IMR-90 (cell line): ENCODE measurements around the gene KRTAP4-9. TPM values are rescaled to one million over a fixed set of nuclear protein-coding genes. Genes with fewer than 3 reads are reported as not detected.
"Not testable (repeated sequence)": the region's sequence is repeated elsewhere in the genome, so short reads cannot be mapped to it uniquely, and the experiment has no call there.

ENCODE experiments used
- ATAC-seq: fragments of 200-7000 bp; cut with Tn5 transposase; 2 replicates; pipeline ENCODE4 v1.9.1; 2020; ENCODE audit warnings: low read depth, mild to moderate bottlenecking, moderate library complexity
- BruUV-seq: library from RNA; stranded (reverse); fragments of 400-500 nt; replicated peaks from 2 replicates; lab custom pipeline; 2021; lab: Mats Ljungman, UMichigan
- CTCF ChIA-PET: fragments of 300-600 bp; formaldehyde crosslinking; extraction: SDS; loops from one replicate; lab custom pipeline; 2021; ENCODE audit warnings: antibody characterized with exemption; lab: Yijun Ruan, JAX
- POLR2A ChIA-PET: fragments of 300-600 bp; sonication (Branson Sonifier 250); formaldehyde crosslinking; loops from one replicate; lab custom pipeline; 2022; ENCODE audit warnings: antibody characterized with exemption; ENCODE audit not compliant: unreplicated experiment; lab: Charles Lee
- DNase-seq: peaks from one replicate; pipeline ENCODE4 v3.0.0; 2013
- H2AFZ ChIP-seq: replicated peaks from 2 replicates; pipeline ENCODE3; 2013; ENCODE audit warnings: low read length, mild to moderate bottlenecking; ENCODE audit not compliant: poor library complexity
- H2AK5ac ChIP-seq: 2 replicates; pipeline ENCODE4 v1.6.1; 2013; ENCODE audit warnings: low read depth, low read length, inconsistent platforms
- H2AK9ac ChIP-seq: replicated peaks from 2 replicates; pipeline ENCODE3; 2013; ENCODE audit warnings: mild to moderate bottlenecking, low read depth, low read length, moderate library complexity; ENCODE audit not compliant: poor library complexity
- H2BK120ac ChIP-seq: 2 replicates; pipeline ENCODE4 v1.6.1; 2013; ENCODE audit warnings: low read depth, low read length, inconsistent platforms
- H2BK15ac ChIP-seq: 3 replicates; pipeline ENCODE4 v1.6.1; 2013; ENCODE audit warnings: low read depth, low read length, inconsistent platforms
- H2BK20ac ChIP-seq: 2 replicates; pipeline ENCODE4 v1.6.1; 2013; ENCODE audit warnings: low read depth, mild to moderate bottlenecking, inconsistent platforms, low read length, moderate library complexity
- H2BK5ac ChIP-seq: 2 replicates; pipeline ENCODE4 v1.6.1; 2013; ENCODE audit warnings: mild to moderate bottlenecking, low read depth, low read length, inconsistent platforms; ENCODE audit not compliant: poor library complexity, severe bottlenecking
- H3K14ac ChIP-seq: replicated peaks from 2 replicates; pipeline ENCODE4 v1.6.1; 2013; ENCODE audit warnings: low read depth, low read length, inconsistent platforms
- H3K18ac ChIP-seq: 2 replicates; pipeline ENCODE4 v1.6.1; 2013; ENCODE audit warnings: low read depth, low read length, control low read depth
- H3K23ac ChIP-seq: 2 replicates; pipeline ENCODE4 v1.6.1; 2013; ENCODE audit warnings: low read depth, low read length, inconsistent platforms
- H3K27ac ChIP-seq: 2 replicates; pipeline ENCODE4 v1.5.1; 2013; ENCODE audit warnings: mild to moderate bottlenecking, control low read depth, low read length; ENCODE audit not compliant: insufficient read depth
- H3K27me3 ChIP-seq: 2 replicates; pipeline ENCODE4 v1.6.1; 2013; ENCODE audit warnings: low read length; ENCODE audit not compliant: control insufficient read depth, insufficient read depth
- H3K36me3 ChIP-seq: 2 replicates; pipeline ENCODE4 v1.6.1; 2013; ENCODE audit warnings: low read length, mixed read lengths; ENCODE audit not compliant: control insufficient read depth, insufficient read depth
- H3K4ac ChIP-seq: 2 replicates; pipeline ENCODE4 v1.6.1; 2013; ENCODE audit warnings: low read depth, low read length, inconsistent platforms
- H3K4me1 ChIP-seq: 2 replicates; pipeline ENCODE4 v1.6.1; 2013; ENCODE audit warnings: low read length, mixed read lengths; ENCODE audit not compliant: control insufficient read depth, insufficient read depth
- H3K4me2 ChIP-seq: 2 replicates; pipeline ENCODE4 v1.6.1; 2013; ENCODE audit warnings: low read depth, mild to moderate bottlenecking, control low read depth, low read length, moderate library complexity
- H3K4me3 ChIP-seq: 2 replicates; pipeline ENCODE4 v1.5.1; 2013; ENCODE audit warnings: low read depth, mild to moderate bottlenecking, control low read depth, low read length, moderate library complexity; ENCODE audit not compliant: insufficient read depth
- H3K56ac ChIP-seq: 2 replicates; pipeline ENCODE4 v1.6.1; 2013; ENCODE audit warnings: low read length, inconsistent platforms; ENCODE audit not compliant: insufficient read depth; ENCODE audit errors: extremely low read depth
- H3K79me1 ChIP-seq, 2 experiments: 2 replicates each; pipeline ENCODE4 v1.6.1; 2013; ENCODE audit warnings: low read length in 2 of 2, inconsistent platforms in 1 of 2, low read depth in 1 of 2
- H3K9ac ChIP-seq: 2 replicates; pipeline ENCODE4 v1.6.1; 2013; ENCODE audit warnings: low read depth, low read length, control low read depth
- H3K9me1 ChIP-seq: 2 replicates; pipeline ENCODE4 v1.6.1; 2013; ENCODE audit warnings: low read length, inconsistent platforms; ENCODE audit not compliant: insufficient read depth
- H3K9me3 ChIP-seq: 2 replicates; pipeline ENCODE4 v1.6.1; 2013; ENCODE audit warnings: low read length; ENCODE audit not compliant: control insufficient read depth, insufficient read depth
- H4K20me1 ChIP-seq: 2 replicates; pipeline ENCODE4 v1.6.1; 2013; ENCODE audit warnings: low read length, inconsistent platforms; ENCODE audit not compliant: insufficient read depth
- H4K5ac ChIP-seq: 2 replicates; pipeline ENCODE4 v1.6.1; 2013; ENCODE audit warnings: mild to moderate bottlenecking, low read depth, low read length, control low read depth
- H4K8ac ChIP-seq, 2 experiments: 2 replicates each; pipeline ENCODE4 v1.6.1; 2013; ENCODE audit warnings: low read depth in 2 of 2, low read length in 2 of 2, control low read depth in 1 of 2, inconsistent platforms in 1 of 2
- H4K91ac ChIP-seq: 2 replicates; pipeline ENCODE4 v1.6.1; 2013; ENCODE audit warnings: low read depth, low read length, inconsistent platforms; ENCODE audit not compliant: insufficient read depth
- BHLHE40 ChIP-seq: fragments of 150-350 bp; IDR thresholded peaks from 2 replicates; pipeline ENCODE4 v1.6.1; 2016; ENCODE audit warnings: mild to moderate bottlenecking, low read depth, low read length
- WGBS, 2 experiments: methylation state at CpG; one replicate each; pipeline versions ENCODE4 v1.1.5 to v1.1.7; 2013; ENCODE audit warnings: missing lambda C conversion rate in 2 of 2; ENCODE audit not compliant: insufficient read length in 1 of 2; ENCODE audit errors: extremely low coverage in 2 of 2; 5-methylcytosine and 5-hydroxymethylcytosine counted together
- dilution Hi-C: fragments of 300-500 bp; cut with HindIII; formaldehyde crosslinking; loops from one replicate; pipeline ENCODE4 v1.14.3; 2018; ENCODE audit warnings: low sequenced_read_pairs; ENCODE audit not compliant: unreplicated experiment
- in situ Hi-C: fragments of 300-500 bp; cut with MboI; formaldehyde crosslinking; loops from 3 replicates; pipeline ENCODE4 v1.14.3; 2019; ENCODE audit warnings: low sequenced_read_pairs, inconsistent platforms, mixed read lengths
- intact Hi-C: fragments of 100-400 bp; cut with micrococcal nuclease; formaldehyde crosslinking; loops from 2 replicates; pipeline ENCODE4 v1.10.0; 2022
- polyA plus RNA-seq, 3 experiments: library from polyadenylated mRNA; depleted of rRNA; stranded (reverse); fragments of >200 nt; gene quantifications; 2 replicates each; pipeline ENCODE4 v1.2.3, GENCODE V29; 2012; ENCODE audit warnings: low replicate concordance in 1 of 3
- total RNA-seq: library from RNA; depleted of rRNA; stranded (reverse); fragments of >200 nt; gene quantifications from 2 replicates; pipeline ENCODE4 v1.2.3, GENCODE V29; 2012

Gene KRTAP4-9
- total and polyA plus RNA-seq, 2 of the 4 experiments (the other 2 are of a cell fraction), result 0.24 TPM; not detected in 1

GRCh38 chr17:41107941-41108450 lies 2.8 kb downstream of the KRTAP4-9 start:
- Histone ChIP-seq H4K8ac (peak overlapping the region; percentile 50 to 53), H3K9ac (no peak overlapping the region), H4K91ac (peak overlapping the region; percentile 53; the same call in 1 of the 2 replicates), H3K9me3 (no peaks in the 10 kb centered on the region), H3K56ac (no peak overlapping the region), H3K4me2 (no peak overlapping the region), H3K4ac (peak overlapping the region; percentile 61), H2BK15ac (peak overlapping the region; percentile 49; the same call in 1 of the 3 replicates), H2BK20ac (peak overlapping the region; percentile 64), H3K23ac (peak overlapping the region; percentile 69; the same call in 1 of the 2 replicates), H3K14ac (peak overlapping the region; percentile 57), H3K27ac (no peak overlapping the region), H3K4me3 (no peak overlapping the region; the same call in 1 of the 2 replicates), H2BK120ac (peak overlapping the region; percentile 68), H2BK5ac (no peak overlapping the region), H3K9me1 (no peaks in the 10 kb centered on the region; the same call in 1 of the 2 replicates), H2AK9ac (no peak overlapping the region), H3K18ac (peak overlapping the region; percentile 87; the same call in 1 of the 2 replicates), H2AK5ac (peak overlapping the region; percentile 20; the same call in 1 of the 2 replicates), H4K20me1 (no peaks in the 10 kb centered on the region), H3K36me3 (no peaks in the 10 kb centered on the region), H3K4me1 (0 out of 2 replicates have a peak, but pooled peaks cover 2% of the 10 kb centered on the region), H3K27me3 (no peaks in the 10 kb centered on the region), H3K79me1 (no peaks in the 10 kb centered on the region), H2AFZ (no peak overlapping the region), H4K5ac (no peak overlapping the region; the same call in 1 of the 2 replicates)
- in situ Hi-C loops (no loop called here), intact Hi-C loops (no loop called here), dilution Hi-C loops (no loop called here)
- TF ChIP-seq BHLHE40, result no peak
- ChIA-PET CTCF (no interaction called here), POLR2A (interaction anchor here (1.1 kb wide), 1 partner anchor 28 kb away, joined by 3 read pairs; no protein-coding TSS in a partner anchor)
- BruUV-seq, result no TSS peak
- ATAC-seq (no peak), DNase-seq (peak; percentile 29)
- no CpG with 5 or more reads among the region's 1 CpG for WGBS, 2 experiments

GRCh38 chr17:41108728-41109386 lies 3.7 kb downstream of the KRTAP4-9 start:
- dilution Hi-C loops, result not testable (repeated sequence)

More at GRCh38 chr17:41108728-41109386, 3.7 kb downstream of the KRTAP4-9 start:
- H4K5ac ChIP-seq, H3K79me1 ChIP-seq, H3K27ac ChIP-seq, H3K4me2 ChIP-seq, H4K91ac ChIP-seq, H3K36me3 ChIP-seq, H3K9me1 ChIP-seq, CTCF ChIA-PET, H3K4me1 ChIP-seq, H3K18ac ChIP-seq, H4K20me1 ChIP-seq, H2BK5ac ChIP-seq, H2AK5ac ChIP-seq, H3K23ac ChIP-seq, ATAC-seq, H3K56ac ChIP-seq, H3K9ac ChIP-seq, H3K9me3 ChIP-seq, BruUV-seq, H2AFZ ChIP-seq, in situ Hi-C loops, H3K4ac ChIP-seq, intact Hi-C loops, POLR2A ChIA-PET, H3K14ac ChIP-seq, H2AK9ac ChIP-seq, DNase-seq, H3K27me3 ChIP-seq: not testable (repeated sequence)
- Histone ChIP-seq H4K8ac (peak overlapping the region in 1 of 2 experiments; percentile 4; a peak in 1 of 4 replicates), H2BK20ac (peak overlapping the region; percentile 62; the same call in 1 of the 2 replicates), H2BK120ac (peak overlapping the region; percentile 41), H2BK15ac (peak overlapping the region; percentile 71; the same call in 1 of the 3 replicates), H3K4me3 (peak overlapping the region; percentile 16; the same call in 1 of the 2 replicates)
- WGBS, 2 experiments, result no CpG with 5 or more reads among the region's 1 CpG
